Activated T-cell treated with anti-CD3 and anti-CD28 coated beads, Interleukin-2, amount 50 U/mL, for 24 hours (primary cell): ENCODE results near the gene SLC20A1.
"Not testable (repeated sequence)": the region's sequence is repeated elsewhere in the genome, so short reads cannot be mapped to it uniquely, and the experiment has no call there.

Source experiments
- DNase-seq: peaks from one replicate; pipeline ENCODE4 v3.0.0-alpha.2; 2020
- H3K27ac Mint-ChIP-seq: 2 replicates; pipeline ENCODE4 v1.8.0; 2020; ENCODE audit warnings: mild to moderate bottlenecking, mixed read lengths
- H3K27me3 Mint-ChIP-seq: 2 replicates; pipeline ENCODE4 v1.8.0; 2020; ENCODE audit warnings: mixed read lengths
- H3K36me3 Mint-ChIP-seq: 2 replicates; pipeline ENCODE4 v1.8.0; 2020; ENCODE audit warnings: low read depth, mixed read lengths
- H3K4me1 Mint-ChIP-seq: 2 replicates; pipeline ENCODE4 v1.8.0; 2020; ENCODE audit warnings: low read depth, mixed read lengths
- H3K4me3 Mint-ChIP-seq: 2 replicates; pipeline ENCODE4 v1.8.0; 2020; ENCODE audit warnings: mild to moderate bottlenecking, moderate library complexity, mixed read lengths
- H3K9me3 Mint-ChIP-seq: 2 replicates; pipeline ENCODE4 v1.8.0; 2020; ENCODE audit warnings: mixed read lengths

SLC20A1 gene

GRCh38 chr2:112646791-112647689, 1.3 kb downstream of the SLC20A1 start:
- Mint-ChIP-seq H3K36me3 (peaks cover 56% of the 10 kb centered on the region), H3K27ac (peak overlapping the region; percentile 92), H3K27me3 (no peaks in the 10 kb centered on the region), H3K4me3 (peak overlapping the region; percentile 99), H3K9me3 (no peaks in the 10 kb centered on the region), H3K4me1 (peaks cover 60% of the 10 kb centered on the region)
- DNase-seq: no peak

- DNase-seq: no peak
- peaks cover 66% of the 10 kb centered on the region for H3K36me3 Mint-ChIP-seq
- no peaks in the 10 kb centered on the region for H3K9me3 Mint-ChIP-seq
- peak overlapping the region; percentile 99 for H3K4me3 Mint-ChIP-seq
- H3K27me3 Mint-ChIP-seq: no peaks in the 10 kb centered on the region
- H3K27ac Mint-ChIP-seq: peak overlapping the region; percentile 64
- H3K4me1 Mint-ChIP-seq: peaks cover 65% of the 10 kb centered on the region
Observed at GRCh38 chr2:112648081-112648480, 2.3 kb downstream of the SLC20A1 start.

GRCh38 chr2:112656679-112657078, 10.9 kb downstream of the SLC20A1 start:
- peaks cover 74% of the 10 kb centered on the region for H3K4me1 Mint-ChIP-seq
- H3K9me3 Mint-ChIP-seq: no peaks in the 10 kb centered on the region
- no peaks in the 10 kb centered on the region for H3K27me3 Mint-ChIP-seq
- no peak for DNase-seq
- H3K36me3 Mint-ChIP-seq: peaks cover 97% of the 10 kb centered on the region
- peak overlapping the region; percentile 41 for H3K27ac Mint-ChIP-seq
- H3K4me3 Mint-ChIP-seq: no peak overlapping the region

- H3K27me3 Mint-ChIP-seq: no peaks in the 10 kb centered on the region
- H3K36me3 Mint-ChIP-seq: peaks cover 95% of the 10 kb centered on the region
- H3K9me3 Mint-ChIP-seq: no peaks in the 10 kb centered on the region
- DNase-seq: no peak
- H3K4me1 Mint-ChIP-seq: peaks cover 63% of the 10 kb centered on the region
- no peak overlapping the region for H3K4me3 Mint-ChIP-seq
- peak overlapping the region; percentile 65 for H3K27ac Mint-ChIP-seq
Observed at GRCh38 chr2:112658301-112658700, 12.6 kb downstream of the SLC20A1 start.

GRCh38 chr2:112658839-112659667, 13.3 kb downstream of the SLC20A1 start:
- H3K4me1 Mint-ChIP-seq: peaks cover 61% of the 10 kb centered on the region
- peak overlapping the region; percentile 65 for H3K27ac Mint-ChIP-seq
- no peak overlapping the region for H3K4me3 Mint-ChIP-seq
- H3K27me3 Mint-ChIP-seq: no peaks in the 10 kb centered on the region
- peaks cover 96% of the 10 kb centered on the region for H3K36me3 Mint-ChIP-seq
- no peaks in the 10 kb centered on the region for H3K9me3 Mint-ChIP-seq
- no peak for DNase-seq

- Mint-ChIP-seq H3K36me3 (peaks cover 98% of the 10 kb centered on the region), H3K27me3 (no peaks in the 10 kb centered on the region), H3K4me1 (peaks cover 55% of the 10 kb centered on the region), H3K27ac (peak overlapping the region; percentile 48), H3K9me3 (no peaks in the 10 kb centered on the region), H3K4me3 (no peak overlapping the region)
- DNase-seq: no peak
Observed at GRCh38 chr2:112660138-112660537, 14.4 kb downstream of the SLC20A1 start.

GRCh38 chr2:112661656-112662305, 16.0 kb downstream of the SLC20A1 start:
- DNase-seq: no peak
- Mint-ChIP-seq H3K4me3 (no peak overlapping the region), H3K27me3 (no peaks in the 10 kb centered on the region), H3K4me1 (peaks cover 43% of the 10 kb centered on the region), H3K27ac (peak overlapping the region; percentile 60), H3K9me3 (no peaks in the 10 kb centered on the region), H3K36me3 (peaks cover 94% of the 10 kb centered on the region)

- H3K36me3 Mint-ChIP-seq: peaks cover 91% of the 10 kb centered on the region
- no peak overlapping the region for H3K4me3 Mint-ChIP-seq
- H3K4me1 Mint-ChIP-seq: peaks cover 34% of the 10 kb centered on the region
- no peaks in the 10 kb centered on the region for H3K27me3 Mint-ChIP-seq
- peak overlapping the region; percentile 0 for H3K27ac Mint-ChIP-seq
- H3K9me3 Mint-ChIP-seq: no peaks in the 10 kb centered on the region
- DNase-seq: no peak
Observed at GRCh38 chr2:112662704-112663103, 17.0 kb downstream of the SLC20A1 start.

GRCh38 chr2:112664689-112665088, 18.9 kb downstream of the SLC20A1 start:
- H3K36me3 Mint-ChIP-seq: peaks cover 79% of the 10 kb centered on the region
- peaks cover 14% of the 10 kb centered on the region for H3K4me1 Mint-ChIP-seq
- peak overlapping the region; percentile 58 for H3K27ac Mint-ChIP-seq
- H3K9me3 Mint-ChIP-seq: no peaks in the 10 kb centered on the region
- H3K4me3 Mint-ChIP-seq: no peak overlapping the region
- DNase-seq: no peak
- no peaks in the 10 kb centered on the region for H3K27me3 Mint-ChIP-seq

- Mint-ChIP-seq H3K4me1 (peaks cover 9% of the 10 kb centered on the region), H3K27ac (peak overlapping the region; percentile 58)
- no peak for DNase-seq
Observed at GRCh38 chr2:112665113-112665780, 19.5 kb downstream of the SLC20A1 start.

GRCh38 chr2:112666761-112667122, 21.0 kb downstream of the SLC20A1 start:
- peaks cover 1% of the 10 kb centered on the region for H3K4me1 Mint-ChIP-seq
- no peak for DNase-seq
- no peaks in the 10 kb centered on the region for H3K27me3 Mint-ChIP-seq
- H3K36me3 Mint-ChIP-seq: peaks cover 59% of the 10 kb centered on the region
- H3K9me3 Mint-ChIP-seq: no peaks in the 10 kb centered on the region
- H3K27ac Mint-ChIP-seq: peak overlapping the region; percentile 57
- no peak overlapping the region for H3K4me3 Mint-ChIP-seq

More at GRCh38 chr2:112665113-112665780, 19.5 kb downstream of the SLC20A1 start:
- Mint-ChIP-seq H3K36me3 (peaks cover 73% of the 10 kb centered on the region), H3K9me3 (no peaks in the 10 kb centered on the region), H3K27me3 (no peaks in the 10 kb centered on the region), H3K4me3 (no peak overlapping the region)

- H3K27ac Mint-ChIP-seq, H3K27me3 Mint-ChIP-seq, H3K9me3 Mint-ChIP-seq, DNase-seq, H3K4me3 Mint-ChIP-seq, H3K4me1 Mint-ChIP-seq: not testable (repeated sequence)
- H3K36me3 Mint-ChIP-seq: peaks cover 53% of the 10 kb centered on the region
Observed at GRCh38 chr2:112667540-112667939, 21.8 kb downstream of the SLC20A1 start.

GRCh38 chr2:112669667-112670066, 23.9 kb downstream of the SLC20A1 start:
- H3K9me3 Mint-ChIP-seq: no peaks in the 10 kb centered on the region
- H3K36me3 Mint-ChIP-seq: peaks cover 31% of the 10 kb centered on the region
- no peak overlapping the region for H3K27ac Mint-ChIP-seq
- no peak overlapping the region for H3K4me3 Mint-ChIP-seq
- H3K4me1 Mint-ChIP-seq: peaks cover under 1% of the 10 kb centered on the region
- no peak for DNase-seq
- H3K27me3 Mint-ChIP-seq: peaks cover 7% of the 10 kb centered on the region
